H9 (cell line): Measurements from ENCODE around the gene TMPRSS2. TPM values are rescaled to one million over a fixed set of nuclear protein-coding genes. Genes with fewer than 3 reads are reported as not detected.

Source experiments
- DNase-seq: peaks from one replicate; pipeline ENCODE4 v3.0.0-alpha.2; 2017
- H2AFZ ChIP-seq: one replicate; pipeline ENCODE4 v1.6.1; 2013; ENCODE audit warnings: mild to moderate bottlenecking, low read length, control low read depth, moderate library complexity
- H2AK5ac ChIP-seq: 2 replicates; pipeline ENCODE4 v1.6.1; 2013; ENCODE audit warnings: low read length, control low read depth, mixed read lengths; ENCODE audit not compliant: insufficient read length
- H2BK120ac ChIP-seq: one replicate; pipeline ENCODE4 v1.6.1; 2013; ENCODE audit warnings: low read depth, mild to moderate bottlenecking, low read length, control low read depth, inconsistent platforms; ENCODE audit not compliant: poor library complexity, severe bottlenecking
- H2BK12ac ChIP-seq: 2 replicates; pipeline ENCODE4 v1.6.1; 2013; ENCODE audit warnings: low read length, control low read depth, mixed read lengths, low read depth; ENCODE audit not compliant: insufficient read length
- H2BK15ac ChIP-seq: 2 replicates; pipeline ENCODE4 v1.6.1; 2013; ENCODE audit warnings: low read depth, low read length, control low read depth
- H2BK20ac ChIP-seq: one replicate; pipeline ENCODE4 v1.6.1; 2013; ENCODE audit warnings: low read depth, mild to moderate bottlenecking, low read length, control low read depth, inconsistent platforms; ENCODE audit not compliant: poor library complexity, severe bottlenecking
- H2BK5ac ChIP-seq: 2 replicates; pipeline ENCODE4 v1.6.1; 2013; ENCODE audit warnings: low read length, control low read depth, mixed read lengths; ENCODE audit not compliant: insufficient read length
- H3K14ac ChIP-seq: 2 replicates; pipeline ENCODE4 v1.6.1; 2013; ENCODE audit warnings: low read length, control low read depth; ENCODE audit not compliant: insufficient read depth
- H3K18ac ChIP-seq: 2 replicates; pipeline ENCODE4 v1.6.1; 2013; ENCODE audit warnings: low read depth, mild to moderate bottlenecking, mixed read lengths, low read length, control low read depth; ENCODE audit not compliant: insufficient read length
- H3K23ac ChIP-seq: 2 replicates; pipeline ENCODE4 v1.6.1; 2013; ENCODE audit warnings: low read length, control low read depth, mixed read lengths, low read depth; ENCODE audit not compliant: insufficient read length
- H3K23me2 ChIP-seq: 2 replicates; pipeline ENCODE4 v1.6.1; 2013; ENCODE audit warnings: low read depth, mild to moderate bottlenecking, mixed read lengths, low read length, control low read depth; ENCODE audit not compliant: insufficient read length, poor library complexity, severe bottlenecking
- H3K27ac ChIP-seq: 2 replicates; pipeline ENCODE4 v1.5.1; 2013; ENCODE audit warnings: low read length, control low read depth, mixed read lengths, low read depth; ENCODE audit not compliant: insufficient read length
- H3K27me3 ChIP-seq: 2 replicates; pipeline ENCODE4 v1.6.1; 2013; ENCODE audit warnings: low read length, control low read depth, inconsistent platforms; ENCODE audit not compliant: insufficient read depth
- H3K4ac ChIP-seq: 2 replicates; pipeline ENCODE4 v1.6.1; 2013; ENCODE audit warnings: low read depth, mild to moderate bottlenecking, control low read depth, inconsistent platforms, low read length, moderate library complexity
- H3K4me1 ChIP-seq: 2 replicates; pipeline ENCODE4 v1.6.1; 2013; ENCODE audit warnings: low read length, control low read depth, inconsistent platforms; ENCODE audit not compliant: insufficient read depth
- H3K4me2 ChIP-seq: 2 replicates; pipeline ENCODE4 v1.6.1; 2013; ENCODE audit warnings: low read length, control low read depth, mixed read lengths; ENCODE audit not compliant: insufficient read length, insufficient read depth
- H3K56ac ChIP-seq: 2 replicates; pipeline ENCODE4 v1.6.1; 2013; ENCODE audit warnings: low read depth, mild to moderate bottlenecking, mixed read lengths, low read length, control low read depth; ENCODE audit not compliant: insufficient read length
- H3K79me1 ChIP-seq: 2 replicates; pipeline ENCODE4 v1.6.1; 2013; ENCODE audit warnings: low read depth, mild to moderate bottlenecking, moderate library complexity, low read length, control low read depth, inconsistent platforms; ENCODE audit not compliant: insufficient read depth, poor library complexity, severe bottlenecking
- H3K79me2 ChIP-seq: 2 replicates; pipeline ENCODE4 v1.6.1; 2013; ENCODE audit warnings: low read length, control low read depth, inconsistent platforms; ENCODE audit not compliant: insufficient read depth
- H3K9ac ChIP-seq: 2 replicates; pipeline ENCODE4 v1.6.1; 2013; ENCODE audit warnings: low read length, control low read depth, mixed read lengths; ENCODE audit not compliant: insufficient read length; ENCODE audit errors: extremely low read depth
- H3K9me3 ChIP-seq: one replicate; pipeline ENCODE4 v1.6.1; 2013; ENCODE audit warnings: low read depth, low read length, inconsistent platforms; ENCODE audit not compliant: control insufficient read depth
- H3T11ph ChIP-seq: one replicate; pipeline ENCODE4 v1.6.1; 2013; ENCODE audit warnings: mild to moderate bottlenecking, low read length, control low read depth, inconsistent platforms
- H4K20me1 ChIP-seq: one replicate; pipeline ENCODE4 v1.6.1; 2013; ENCODE audit not compliant: control insufficient read depth, insufficient read length, insufficient read depth
- H4K5ac ChIP-seq: 2 replicates; pipeline ENCODE4 v1.6.1; 2013; ENCODE audit warnings: low read depth, mild to moderate bottlenecking, mixed read lengths, low read length, control low read depth; ENCODE audit not compliant: insufficient read length
- H4K8ac ChIP-seq: replicated peaks from 2 replicates; pipeline ENCODE4 v1.6.1; 2013; ENCODE audit warnings: low read length, control low read depth, mixed read lengths, low read depth; ENCODE audit not compliant: insufficient read length
- H4K91ac ChIP-seq: 2 replicates; pipeline ENCODE4 v1.6.1; 2013; ENCODE audit warnings: low read depth, mild to moderate bottlenecking, moderate library complexity, mixed read lengths, low read length, control low read depth; ENCODE audit not compliant: insufficient read length
- H3K27ac Mint-ChIP-seq, 3 experiments: 2 replicates in 2 of 3; 3 replicates in 1 of 3; pipeline ENCODE4 v1.8.0; 2020 to 2021; ENCODE audit warnings: mixed read lengths in 3 of 3, mild to moderate bottlenecking in 1 of 3, moderate library complexity in 1 of 3
- H3K27me3 Mint-ChIP-seq: 2 replicates; pipeline ENCODE4 v1.8.0; 2021; ENCODE audit warnings: low read depth, mild to moderate bottlenecking, moderate library complexity, mixed read lengths
- H3K36me3 Mint-ChIP-seq, 3 experiments: 2 replicates in 2 of 3; 3 replicates in 1 of 3; pipeline ENCODE4 v1.8.0; 2020 to 2021; ENCODE audit warnings: low read depth in 3 of 3, mixed read lengths in 3 of 3; ENCODE audit not compliant: insufficient read depth in 1 of 3
- H3K4me1 Mint-ChIP-seq, 2 experiments: 2 replicates each; pipeline ENCODE4 v1.8.0; 2020; ENCODE audit warnings: mixed read lengths in 2 of 2
- H3K4me3 Mint-ChIP-seq, 2 experiments: 2 replicates in 1 of 2; 3 replicates in 1 of 2; pipeline ENCODE4 v1.8.0; 2020 to 2021; ENCODE audit warnings: mild to moderate bottlenecking in 2 of 2, mixed read lengths in 2 of 2, moderate library complexity in 1 of 2
- H3K9me3 Mint-ChIP-seq, 2 experiments: 2 replicates in 1 of 2; 3 replicates in 1 of 2; pipeline ENCODE4 v1.8.0; 2020; ENCODE audit warnings: mild to moderate bottlenecking in 2 of 2, mixed read lengths in 2 of 2, moderate library complexity in 1 of 2
- WGBS: extraction: QIAGEN DNeasy Blood & Tissue Kit; methylation state at CpG from one replicate; pipeline ENCODE4 v1.1.7; 2013; ENCODE audit warnings: missing lambda C conversion rate, low lambda C conversion rate, mixed read lengths; ENCODE audit not compliant: insufficient read length; ENCODE audit errors: extremely low coverage; 5-methylcytosine and 5-hydroxymethylcytosine counted together
- total RNA-seq: library from RNA; stranded (reverse); gene quantifications from 2 replicates; pipeline ENCODE4 v1.2.1, GENCODE V29; 2021
- TF ChIP-seq, protein P1 (sequence below): fragments of 200-600 bp; sonication (generic); conservative IDR thresholded peaks from 3 replicates; pipeline ENCODE4 v1.8.0; 2021; ENCODE audit warnings: antibody characterized with exemption, mild to moderate bottlenecking

The TMPRSS2 gene
- total RNA-seq, 1 experiment from 2014 or later, result 12.1 TPM

DNA sequence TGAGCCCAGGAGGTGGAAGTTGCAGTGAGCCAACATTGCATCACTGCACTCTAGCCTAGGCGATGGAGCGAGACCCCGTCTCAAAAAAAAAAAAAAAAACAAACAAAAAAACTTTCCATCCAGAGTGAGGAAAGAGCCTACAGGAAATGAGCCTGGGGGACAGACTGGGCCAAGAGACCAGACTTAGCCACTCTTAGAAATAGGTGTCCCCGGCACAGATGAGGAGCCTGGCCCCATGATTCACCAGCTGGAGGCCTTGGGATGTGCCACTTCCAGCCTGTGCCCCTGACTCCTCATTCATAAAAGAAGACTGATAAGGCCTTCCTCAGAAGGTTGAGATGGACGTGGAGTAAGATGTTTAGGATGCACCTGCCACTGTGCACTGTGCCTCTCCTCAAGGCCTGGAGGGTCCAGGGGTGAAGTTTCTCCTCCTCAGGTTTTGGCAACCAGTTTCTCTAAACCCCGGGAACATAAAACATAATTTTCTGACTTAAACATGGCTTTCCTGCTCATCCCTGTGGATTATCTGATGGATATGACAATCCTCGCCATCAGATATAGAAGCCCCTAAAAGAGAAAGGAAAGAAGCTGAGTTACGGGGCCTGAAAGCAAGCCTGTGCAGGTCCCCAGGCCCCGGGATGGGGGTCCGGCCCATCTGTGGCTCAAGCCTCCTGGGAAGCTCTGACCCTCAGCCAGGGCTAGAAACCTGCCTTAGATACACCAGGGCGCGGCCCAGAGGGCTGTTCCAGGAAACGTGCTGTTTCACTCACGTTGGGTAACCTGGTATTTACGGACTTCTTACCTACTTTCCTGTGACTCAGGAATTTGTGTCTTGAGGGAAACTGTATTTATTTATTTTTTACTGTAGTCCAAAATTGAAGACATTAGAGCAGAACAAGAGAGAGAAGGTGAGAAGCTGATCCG lies 55.9 kb downstream of the TMPRSS2 start:
- Histone ChIP-seq H3K4me1 (peaks cover 3% of the 10 kb centered on the region; the same call in 1 of the 2 replicates), H3K27ac (no peak overlapping the region), H3T11ph (no peak overlapping the region), H3K23me2 (no peaks in the 10 kb centered on the region), H3K9ac (no peak overlapping the region), H4K91ac (no peak overlapping the region), H2BK120ac (no peak overlapping the region), H3K79me2 (no peaks in the 10 kb centered on the region), H2BK15ac (no peak overlapping the region), H4K20me1 (no peaks in the 10 kb centered on the region), H3K9me3 (no peaks in the 10 kb centered on the region), H3K56ac (no peak overlapping the region), H2BK5ac (no peak overlapping the region), H4K5ac (no peak overlapping the region), H3K79me1 (no peaks in the 10 kb centered on the region), H3K27me3 (no peaks in the 10 kb centered on the region), H3K18ac (no peak overlapping the region), H2BK20ac (no peak overlapping the region), H3K4me2 (no peak overlapping the region), H4K8ac (no peak overlapping the region), H2AK5ac (no peak overlapping the region), H2BK12ac (no peak overlapping the region), H3K23ac (no peak overlapping the region), H3K4ac (no peak overlapping the region), H2AFZ (no peak overlapping the region), H3K14ac (no peak overlapping the region)
- DNase-seq, result no peak
- H3K4me1 Mint-ChIP-seq, result peaks cover 29 to 32% of the 10 kb centered on the region in 2 experiments
- H3K9me3 Mint-ChIP-seq, result no peaks in the 10 kb centered on the region; a peak in 2 of 5 replicates
- WGBS, result no CpG with 5 or more reads among the region's 16 CpGs
- peaks cover 0 to 6% (median 6%) of the 10 kb centered on the region in 3 experiments; a peak in 2 of 7 replicates for H3K36me3 Mint-ChIP-seq
- TF ChIP-seq, protein P1, sequence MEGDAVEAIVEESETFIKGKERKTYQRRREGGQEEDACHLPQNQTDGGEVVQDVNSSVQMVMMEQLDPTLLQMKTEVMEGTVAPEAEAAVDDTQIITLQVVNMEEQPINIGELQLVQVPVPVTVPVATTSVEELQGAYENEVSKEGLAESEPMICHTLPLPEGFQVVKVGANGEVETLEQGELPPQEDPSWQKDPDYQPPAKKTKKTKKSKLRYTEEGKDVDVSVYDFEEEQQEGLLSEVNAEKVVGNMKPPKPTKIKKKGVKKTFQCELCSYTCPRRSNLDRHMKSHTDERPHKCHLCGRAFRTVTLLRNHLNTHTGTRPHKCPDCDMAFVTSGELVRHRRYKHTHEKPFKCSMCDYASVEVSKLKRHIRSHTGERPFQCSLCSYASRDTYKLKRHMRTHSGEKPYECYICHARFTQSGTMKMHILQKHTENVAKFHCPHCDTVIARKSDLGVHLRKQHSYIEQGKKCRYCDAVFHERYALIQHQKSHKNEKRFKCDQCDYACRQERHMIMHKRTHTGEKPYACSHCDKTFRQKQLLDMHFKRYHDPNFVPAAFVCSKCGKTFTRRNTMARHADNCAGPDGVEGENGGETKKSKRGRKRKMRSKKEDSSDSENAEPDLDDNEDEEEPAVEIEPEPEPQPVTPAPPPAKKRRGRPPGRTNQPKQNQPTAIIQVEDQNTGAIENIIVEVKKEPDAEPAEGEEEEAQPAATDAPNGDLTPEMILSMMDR, result no peak
- H3K27me3 Mint-ChIP-seq, result no peaks in the 10 kb centered on the region
- H3K27ac Mint-ChIP-seq, result no peak overlapping the region
- no peak overlapping the region for H3K4me3 Mint-ChIP-seq
